H9 (cell line): Measurements from ENCODE around the gene AHI1. TPM values are rescaled to one million over a fixed set of nuclear protein-coding genes. Genes with fewer than 3 reads are reported as not detected.

Source experiments
- DNase-seq: peaks from one replicate; pipeline ENCODE4 v3.0.0-alpha.2; 2017
- H2AFZ ChIP-seq: one replicate; pipeline ENCODE4 v1.6.1; 2013; ENCODE audit warnings: mild to moderate bottlenecking, low read length, control low read depth, moderate library complexity
- H2AK5ac ChIP-seq: 2 replicates; pipeline ENCODE4 v1.6.1; 2013; ENCODE audit warnings: low read length, control low read depth, mixed read lengths; ENCODE audit not compliant: insufficient read length
- H2BK120ac ChIP-seq: one replicate; pipeline ENCODE4 v1.6.1; 2013; ENCODE audit warnings: low read depth, mild to moderate bottlenecking, low read length, control low read depth, inconsistent platforms; ENCODE audit not compliant: poor library complexity, severe bottlenecking
- H2BK12ac ChIP-seq: 2 replicates; pipeline ENCODE4 v1.6.1; 2013; ENCODE audit warnings: low read length, control low read depth, mixed read lengths, low read depth; ENCODE audit not compliant: insufficient read length
- H2BK15ac ChIP-seq: 2 replicates; pipeline ENCODE4 v1.6.1; 2013; ENCODE audit warnings: low read depth, low read length, control low read depth
- H2BK20ac ChIP-seq: one replicate; pipeline ENCODE4 v1.6.1; 2013; ENCODE audit warnings: low read depth, mild to moderate bottlenecking, low read length, control low read depth, inconsistent platforms; ENCODE audit not compliant: poor library complexity, severe bottlenecking
- H2BK5ac ChIP-seq: 2 replicates; pipeline ENCODE4 v1.6.1; 2013; ENCODE audit warnings: low read length, control low read depth, mixed read lengths; ENCODE audit not compliant: insufficient read length
- H3K14ac ChIP-seq: 2 replicates; pipeline ENCODE4 v1.6.1; 2013; ENCODE audit warnings: low read length, control low read depth; ENCODE audit not compliant: insufficient read depth
- H3K18ac ChIP-seq: 2 replicates; pipeline ENCODE4 v1.6.1; 2013; ENCODE audit warnings: low read depth, mild to moderate bottlenecking, mixed read lengths, low read length, control low read depth; ENCODE audit not compliant: insufficient read length
- H3K23ac ChIP-seq: 2 replicates; pipeline ENCODE4 v1.6.1; 2013; ENCODE audit warnings: low read length, control low read depth, mixed read lengths, low read depth; ENCODE audit not compliant: insufficient read length
- H3K23me2 ChIP-seq: 2 replicates; pipeline ENCODE4 v1.6.1; 2013; ENCODE audit warnings: low read depth, mild to moderate bottlenecking, mixed read lengths, low read length, control low read depth; ENCODE audit not compliant: insufficient read length, poor library complexity, severe bottlenecking
- H3K27ac ChIP-seq: 2 replicates; pipeline ENCODE4 v1.5.1; 2013; ENCODE audit warnings: low read length, control low read depth, mixed read lengths, low read depth; ENCODE audit not compliant: insufficient read length
- H3K27me3 ChIP-seq: 2 replicates; pipeline ENCODE4 v1.6.1; 2013; ENCODE audit warnings: low read length, control low read depth, inconsistent platforms; ENCODE audit not compliant: insufficient read depth
- H3K4ac ChIP-seq: 2 replicates; pipeline ENCODE4 v1.6.1; 2013; ENCODE audit warnings: low read depth, mild to moderate bottlenecking, control low read depth, inconsistent platforms, low read length, moderate library complexity
- H3K4me1 ChIP-seq: 2 replicates; pipeline ENCODE4 v1.6.1; 2013; ENCODE audit warnings: low read length, control low read depth, inconsistent platforms; ENCODE audit not compliant: insufficient read depth
- H3K4me2 ChIP-seq: 2 replicates; pipeline ENCODE4 v1.6.1; 2013; ENCODE audit warnings: low read length, control low read depth, mixed read lengths; ENCODE audit not compliant: insufficient read length, insufficient read depth
- H3K56ac ChIP-seq: 2 replicates; pipeline ENCODE4 v1.6.1; 2013; ENCODE audit warnings: low read depth, mild to moderate bottlenecking, mixed read lengths, low read length, control low read depth; ENCODE audit not compliant: insufficient read length
- H3K79me1 ChIP-seq: 2 replicates; pipeline ENCODE4 v1.6.1; 2013; ENCODE audit warnings: low read depth, mild to moderate bottlenecking, moderate library complexity, low read length, control low read depth, inconsistent platforms; ENCODE audit not compliant: insufficient read depth, poor library complexity, severe bottlenecking
- H3K79me2 ChIP-seq: 2 replicates; pipeline ENCODE4 v1.6.1; 2013; ENCODE audit warnings: low read length, control low read depth, inconsistent platforms; ENCODE audit not compliant: insufficient read depth
- H3K9ac ChIP-seq: 2 replicates; pipeline ENCODE4 v1.6.1; 2013; ENCODE audit warnings: low read length, control low read depth, mixed read lengths; ENCODE audit not compliant: insufficient read length; ENCODE audit errors: extremely low read depth
- H3K9me3 ChIP-seq: one replicate; pipeline ENCODE4 v1.6.1; 2013; ENCODE audit warnings: low read depth, low read length, inconsistent platforms; ENCODE audit not compliant: control insufficient read depth
- H3T11ph ChIP-seq: one replicate; pipeline ENCODE4 v1.6.1; 2013; ENCODE audit warnings: mild to moderate bottlenecking, low read length, control low read depth, inconsistent platforms
- H4K20me1 ChIP-seq: one replicate; pipeline ENCODE4 v1.6.1; 2013; ENCODE audit not compliant: control insufficient read depth, insufficient read length, insufficient read depth
- H4K5ac ChIP-seq: 2 replicates; pipeline ENCODE4 v1.6.1; 2013; ENCODE audit warnings: low read depth, mild to moderate bottlenecking, mixed read lengths, low read length, control low read depth; ENCODE audit not compliant: insufficient read length
- H4K8ac ChIP-seq: replicated peaks from 2 replicates; pipeline ENCODE4 v1.6.1; 2013; ENCODE audit warnings: low read length, control low read depth, mixed read lengths, low read depth; ENCODE audit not compliant: insufficient read length
- H4K91ac ChIP-seq: 2 replicates; pipeline ENCODE4 v1.6.1; 2013; ENCODE audit warnings: low read depth, mild to moderate bottlenecking, moderate library complexity, mixed read lengths, low read length, control low read depth; ENCODE audit not compliant: insufficient read length
- H3K27ac Mint-ChIP-seq, 3 experiments: 2 replicates in 2 of 3; 3 replicates in 1 of 3; pipeline ENCODE4 v1.8.0; 2020 to 2021; ENCODE audit warnings: mixed read lengths in 3 of 3, mild to moderate bottlenecking in 1 of 3, moderate library complexity in 1 of 3
- H3K27me3 Mint-ChIP-seq: 2 replicates; pipeline ENCODE4 v1.8.0; 2021; ENCODE audit warnings: low read depth, mild to moderate bottlenecking, moderate library complexity, mixed read lengths
- H3K36me3 Mint-ChIP-seq, 3 experiments: 2 replicates in 2 of 3; 3 replicates in 1 of 3; pipeline ENCODE4 v1.8.0; 2020 to 2021; ENCODE audit warnings: low read depth in 3 of 3, mixed read lengths in 3 of 3; ENCODE audit not compliant: insufficient read depth in 1 of 3
- H3K4me1 Mint-ChIP-seq, 2 experiments: 2 replicates each; pipeline ENCODE4 v1.8.0; 2020; ENCODE audit warnings: mixed read lengths in 2 of 2
- H3K4me3 Mint-ChIP-seq, 2 experiments: 2 replicates in 1 of 2; 3 replicates in 1 of 2; pipeline ENCODE4 v1.8.0; 2020 to 2021; ENCODE audit warnings: mild to moderate bottlenecking in 2 of 2, mixed read lengths in 2 of 2, moderate library complexity in 1 of 2
- H3K9me3 Mint-ChIP-seq, 2 experiments: 2 replicates in 1 of 2; 3 replicates in 1 of 2; pipeline ENCODE4 v1.8.0; 2020; ENCODE audit warnings: mild to moderate bottlenecking in 2 of 2, mixed read lengths in 2 of 2, moderate library complexity in 1 of 2
- CTCF ChIP-seq: fragments of 200-600 bp; sonication (generic); conservative IDR thresholded peaks from 3 replicates; pipeline ENCODE4 v1.8.0; 2021; ENCODE audit warnings: antibody characterized with exemption, mild to moderate bottlenecking
- WGBS: extraction: QIAGEN DNeasy Blood & Tissue Kit; methylation state at CpG from one replicate; pipeline ENCODE4 v1.1.7; 2013; ENCODE audit warnings: missing lambda C conversion rate, low lambda C conversion rate, mixed read lengths; ENCODE audit not compliant: insufficient read length; ENCODE audit errors: extremely low coverage; 5-methylcytosine and 5-hydroxymethylcytosine counted together
- total RNA-seq: library from RNA; stranded (reverse); gene quantifications from 2 replicates; pipeline ENCODE4 v1.2.1, GENCODE V29; 2021

Gene AHI1
- total RNA-seq, 1 experiment from 2014 or later = 9.9 TPM

DNA sequence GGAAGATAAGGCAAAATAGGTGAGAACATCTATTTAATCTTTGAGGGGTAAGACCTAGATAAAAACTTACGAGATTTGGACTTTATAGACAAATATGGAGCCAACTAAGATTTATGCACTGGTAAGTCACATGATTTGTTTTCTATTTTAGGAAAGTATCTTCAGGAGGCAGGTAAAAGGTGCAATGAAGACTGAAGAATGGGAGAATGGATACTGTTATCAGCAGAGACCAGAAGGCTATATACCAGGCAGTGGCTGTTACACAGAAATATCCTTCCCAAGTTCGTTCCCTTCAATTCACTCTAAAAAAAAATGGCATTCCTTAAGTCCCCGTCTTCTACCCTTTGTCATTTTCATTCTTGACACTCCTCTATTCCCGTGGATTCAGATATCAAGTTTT lies 192.7 kb downstream of the AHI1 start:
- no peaks in the 10 kb centered on the region for H3K9me3 ChIP-seq
- no peak overlapping the region for H3K18ac ChIP-seq
- no peak overlapping the region for H4K91ac ChIP-seq
- H2BK15ac ChIP-seq = no peak overlapping the region
- no peak overlapping the region for H3K9ac ChIP-seq
- no peaks in the 10 kb centered on the region for H3K4me1 ChIP-seq
- H2AK5ac ChIP-seq = no peak overlapping the region
- no peak overlapping the region for H3K27ac Mint-ChIP-seq
- no peaks in the 10 kb centered on the region; a peak in 1 of 7 replicates for H3K36me3 Mint-ChIP-seq
- no peak overlapping the region for H3K4me2 ChIP-seq
- DNase-seq = no peak
- H2AFZ ChIP-seq = no peak overlapping the region
- H4K20me1 ChIP-seq = no peaks in the 10 kb centered on the region
- no peaks in the 10 kb centered on the region for H3K27me3 ChIP-seq
- no peak overlapping the region for H3K14ac ChIP-seq
- no peak overlapping the region for H2BK12ac ChIP-seq
- no peaks in the 10 kb centered on the region for H3K9me3 Mint-ChIP-seq
- no peak overlapping the region for H3K23ac ChIP-seq
- H3K23me2 ChIP-seq = no peaks in the 10 kb centered on the region
- WGBS = no CpG with 5 or more reads among the region's 4 CpGs
- no peaks in the 10 kb centered on the region for H3K27me3 Mint-ChIP-seq
- H4K8ac ChIP-seq = no peak overlapping the region
- no peak overlapping the region for H3K27ac ChIP-seq
- H2BK20ac ChIP-seq = no peak overlapping the region
- no peak overlapping the region for H2BK120ac ChIP-seq
- no peak overlapping the region for H3K56ac ChIP-seq
- no peak overlapping the region for H3K4me3 Mint-ChIP-seq
- no peaks in the 10 kb centered on the region for H3K79me1 ChIP-seq
- H3K79me2 ChIP-seq = no peaks in the 10 kb centered on the region
- H4K5ac ChIP-seq = no peak overlapping the region
- no peak overlapping the region for H3K4ac ChIP-seq
- no peak for TF ChIP-seq CTCF
- H3T11ph ChIP-seq = no peak overlapping the region
- H2BK5ac ChIP-seq = no peak overlapping the region
- H3K4me1 Mint-ChIP-seq = no peaks in the 10 kb centered on the region
